Heart left ventricle (tissue), 13 donors: ENCODE measurements around the gene RGS16.
A peak's percentile ranks its signal among the peaks of the same experiment; 100 is the strongest.

Experiments used
- POLR2A ChIP-seq, 2 donors: fragments of 450-650 bp; IDR thresholded peaks; one replicate each; pipeline ENCODE4 v1.6.1; 2017; ENCODE audit warnings: antibody characterized with exemption in 2 of 2, mild to moderate bottlenecking in 2 of 2, moderate library complexity in 2 of 2
- TF ChIP-seq, protein P1 (sequence below), 12 donors: fragments of 200-600 bp; sonication (generic) in 4 of 12; IDR thresholded peaks; one replicate each; pipeline versions ENCODE4 v1.5.0 to v1.8.0; 2018 to 2022; ENCODE audit warnings: antibody characterized with exemption in 12 of 12, mild to moderate bottlenecking in 5 of 12
- donor health status: ischemic (EF 13 %, LVEDD 7.1; RV severe dilation, severe dysfunction).
- donor health status: DM: no; HTN: yes; CAD: no.
- donor health status: DM: no; HTN: no; CAD: no.
- donor health status: ischemic (EF 25% LVEDD 6.9; RV normal size, moderate dysfunction).
- donor health status: ischemic (EF 25% LVEDD 5.7; RV mildly dilated, moderate dysfunction).
- donor health status: ischemic (EF 35%, LVEDD 5.7; RV mildly dilated, moderate dysfunction).
- donor health status: nonischemic (EF 11% LVEDD 7.7; RV severe dilation, severe dysfunction).
- donor health status: DM: yes; HTN: yes; CAD: no.
- donor health status: PGD.
- donor health status: ischemic (EF 29% LVEDD 5.4; RV normal size, mild dysfunction).
- donor health status: nonischemic (EF 23%, LVEDD 6.1; RV moderate dilation, normal function).

DNA sequence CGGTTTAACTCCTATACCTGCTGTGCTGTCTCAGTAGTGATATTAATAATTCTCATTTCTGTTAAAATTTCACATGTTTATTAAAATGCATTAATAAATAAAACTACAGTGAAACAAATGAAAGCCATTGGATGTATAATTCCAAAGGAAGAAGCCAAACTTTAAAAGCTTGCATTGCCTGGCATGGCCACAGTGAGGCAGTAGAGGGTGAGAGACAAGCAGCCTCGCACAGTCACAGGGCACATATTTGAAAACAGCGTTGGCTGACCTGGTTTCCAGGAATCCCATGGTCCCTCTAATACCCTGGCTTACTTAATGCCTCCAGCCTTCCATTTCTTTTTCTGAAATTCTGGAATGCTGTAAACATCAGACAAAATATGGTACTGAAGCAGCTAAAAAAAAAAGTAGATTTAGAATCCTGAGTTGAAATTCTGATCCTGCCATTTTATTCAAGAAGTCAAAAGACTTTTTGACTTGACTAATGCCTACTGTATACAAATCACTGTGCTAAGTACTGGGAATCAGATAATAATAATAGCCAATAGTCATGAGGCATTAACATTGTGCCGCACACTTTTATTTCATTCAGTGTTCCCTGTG lies 8.4 kb downstream of the RGS16 start:
- TF ChIP-seq POLR2A (IDR thresholded peaks at IDR 0.05): no peak
- TF ChIP-seq, protein P1, sequence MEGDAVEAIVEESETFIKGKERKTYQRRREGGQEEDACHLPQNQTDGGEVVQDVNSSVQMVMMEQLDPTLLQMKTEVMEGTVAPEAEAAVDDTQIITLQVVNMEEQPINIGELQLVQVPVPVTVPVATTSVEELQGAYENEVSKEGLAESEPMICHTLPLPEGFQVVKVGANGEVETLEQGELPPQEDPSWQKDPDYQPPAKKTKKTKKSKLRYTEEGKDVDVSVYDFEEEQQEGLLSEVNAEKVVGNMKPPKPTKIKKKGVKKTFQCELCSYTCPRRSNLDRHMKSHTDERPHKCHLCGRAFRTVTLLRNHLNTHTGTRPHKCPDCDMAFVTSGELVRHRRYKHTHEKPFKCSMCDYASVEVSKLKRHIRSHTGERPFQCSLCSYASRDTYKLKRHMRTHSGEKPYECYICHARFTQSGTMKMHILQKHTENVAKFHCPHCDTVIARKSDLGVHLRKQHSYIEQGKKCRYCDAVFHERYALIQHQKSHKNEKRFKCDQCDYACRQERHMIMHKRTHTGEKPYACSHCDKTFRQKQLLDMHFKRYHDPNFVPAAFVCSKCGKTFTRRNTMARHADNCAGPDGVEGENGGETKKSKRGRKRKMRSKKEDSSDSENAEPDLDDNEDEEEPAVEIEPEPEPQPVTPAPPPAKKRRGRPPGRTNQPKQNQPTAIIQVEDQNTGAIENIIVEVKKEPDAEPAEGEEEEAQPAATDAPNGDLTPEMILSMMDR (IDR thresholded peaks at IDR 0.05): peak; percentile 81 to 93 (median 90)
